ENCODE measurements around the gene C1QTNF6. TPM values are rescaled to one million over a fixed set of nuclear protein-coding genes. Genes with fewer than 3 reads are reported as not detected.

C1QTNF6 gene
- total and polyA plus RNA-seq, 2 experiments from 2014 or later: 1.7 to 2.3 TPM

DNA sequence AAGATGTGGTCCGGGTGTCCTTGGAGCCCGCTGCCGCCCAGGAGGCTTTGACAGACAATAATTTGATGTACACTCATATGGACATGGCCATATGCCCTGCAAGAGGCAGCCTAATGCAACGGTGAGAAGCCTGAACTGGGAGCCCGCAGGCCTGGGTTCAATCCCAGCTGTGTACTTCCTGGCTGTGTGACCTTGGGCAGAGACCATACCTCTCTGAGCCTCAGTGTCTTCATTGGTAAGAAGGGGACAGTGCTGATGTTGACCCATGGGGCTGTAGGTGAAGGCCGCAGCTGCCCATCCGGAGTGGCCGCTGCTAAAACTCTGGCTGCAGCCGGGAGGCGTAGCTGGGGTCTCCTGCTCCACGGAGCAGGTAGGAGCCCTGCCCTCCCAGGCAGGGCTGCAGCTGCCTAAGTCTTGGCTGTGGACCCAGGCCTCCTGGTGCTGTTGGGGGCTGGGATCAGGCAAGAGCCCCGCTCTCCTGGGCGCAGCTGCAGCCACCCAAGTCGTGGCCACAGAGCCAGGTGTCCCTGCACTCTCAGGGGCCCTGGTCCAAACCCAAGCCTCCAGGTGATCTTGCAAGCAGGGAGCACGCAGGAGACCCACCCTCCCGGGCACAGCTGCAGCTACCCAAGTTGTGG is 47.2 kb downstream of the C1QTNF6 start:
- no peaks in the 10 kb centered on the region for H4K20me1 ChIP-seq (replicated peaks; ENCODE audit: insufficient read depth)
- H3K4me3 Mint-ChIP-seq: no peak overlapping the region
- H3K27ac ChIP-seq (ENCODE audit: low read depth): no peak overlapping the region
- peaks cover 16% of the 10 kb centered on the region for H3K27me3 Mint-ChIP-seq (ENCODE audit: insufficient read depth, low read depth, poor library complexity)
- no peak overlapping the region for H2AFZ ChIP-seq
- H3K4me2 ChIP-seq: no peak overlapping the region
- H3K9me3 Mint-ChIP-seq: no peaks in the 10 kb centered on the region
- TF ChIP-seq ZNF462 (CRISPR knock-in tag; IDR thresholded peaks at IDR 0.05) (no peak), EZH2phosphoT487 (IDR thresholded peaks at IDR 0.05; ENCODE audit: unreplicated experiment) (no peak), CREB1 (CRISPR knock-in tag; IDR thresholded peaks at IDR 0.05; ENCODE audit: low read depth) (no peak), ZNF331 (CRISPR knock-in tag; IDR thresholded peaks at IDR 0.05; ENCODE audit: low read depth) (no peak), ZNF114 (CRISPR knock-in tag; IDR thresholded peaks at IDR 0.05) (no peak), JUNB (IDR thresholded peaks at IDR 0.05; ENCODE audit: unreplicated experiment) (no peak), EZH2 (IDR thresholded peaks at IDR 0.05; ENCODE audit: low read depth, unreplicated experiment) (no peak), POLR2AphosphoS5 (IDR thresholded peaks at IDR 0.05; ENCODE audit: low read depth) (no peak), NANOG (IDR thresholded peaks at IDR 0.05; ENCODE audit: borderline replicate concordance) (no peak), STAT1 (IDR thresholded peaks at IDR 0.05; ENCODE audit: unreplicated experiment) (no peak)
- TF ChIP-seq, protein P1, sequence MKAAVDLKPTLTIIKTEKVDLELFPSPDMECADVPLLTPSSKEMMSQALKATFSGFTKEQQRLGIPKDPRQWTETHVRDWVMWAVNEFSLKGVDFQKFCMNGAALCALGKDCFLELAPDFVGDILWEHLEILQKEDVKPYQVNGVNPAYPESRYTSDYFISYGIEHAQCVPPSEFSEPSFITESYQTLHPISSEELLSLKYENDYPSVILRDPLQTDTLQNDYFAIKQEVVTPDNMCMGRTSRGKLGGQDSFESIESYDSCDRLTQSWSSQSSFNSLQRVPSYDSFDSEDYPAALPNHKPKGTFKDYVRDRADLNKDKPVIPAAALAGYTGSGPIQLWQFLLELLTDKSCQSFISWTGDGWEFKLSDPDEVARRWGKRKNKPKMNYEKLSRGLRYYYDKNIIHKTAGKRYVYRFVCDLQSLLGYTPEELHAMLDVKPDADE (IDR thresholded peaks at IDR 0.05): no peak
- TF ChIP-seq, protein P2, sequence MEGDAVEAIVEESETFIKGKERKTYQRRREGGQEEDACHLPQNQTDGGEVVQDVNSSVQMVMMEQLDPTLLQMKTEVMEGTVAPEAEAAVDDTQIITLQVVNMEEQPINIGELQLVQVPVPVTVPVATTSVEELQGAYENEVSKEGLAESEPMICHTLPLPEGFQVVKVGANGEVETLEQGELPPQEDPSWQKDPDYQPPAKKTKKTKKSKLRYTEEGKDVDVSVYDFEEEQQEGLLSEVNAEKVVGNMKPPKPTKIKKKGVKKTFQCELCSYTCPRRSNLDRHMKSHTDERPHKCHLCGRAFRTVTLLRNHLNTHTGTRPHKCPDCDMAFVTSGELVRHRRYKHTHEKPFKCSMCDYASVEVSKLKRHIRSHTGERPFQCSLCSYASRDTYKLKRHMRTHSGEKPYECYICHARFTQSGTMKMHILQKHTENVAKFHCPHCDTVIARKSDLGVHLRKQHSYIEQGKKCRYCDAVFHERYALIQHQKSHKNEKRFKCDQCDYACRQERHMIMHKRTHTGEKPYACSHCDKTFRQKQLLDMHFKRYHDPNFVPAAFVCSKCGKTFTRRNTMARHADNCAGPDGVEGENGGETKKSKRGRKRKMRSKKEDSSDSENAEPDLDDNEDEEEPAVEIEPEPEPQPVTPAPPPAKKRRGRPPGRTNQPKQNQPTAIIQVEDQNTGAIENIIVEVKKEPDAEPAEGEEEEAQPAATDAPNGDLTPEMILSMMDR (conservative IDR thresholded peaks at IDR 0.05; ENCODE audit: low read depth in 2 of 2): no peak
- TF ChIP-seq, protein P3, sequence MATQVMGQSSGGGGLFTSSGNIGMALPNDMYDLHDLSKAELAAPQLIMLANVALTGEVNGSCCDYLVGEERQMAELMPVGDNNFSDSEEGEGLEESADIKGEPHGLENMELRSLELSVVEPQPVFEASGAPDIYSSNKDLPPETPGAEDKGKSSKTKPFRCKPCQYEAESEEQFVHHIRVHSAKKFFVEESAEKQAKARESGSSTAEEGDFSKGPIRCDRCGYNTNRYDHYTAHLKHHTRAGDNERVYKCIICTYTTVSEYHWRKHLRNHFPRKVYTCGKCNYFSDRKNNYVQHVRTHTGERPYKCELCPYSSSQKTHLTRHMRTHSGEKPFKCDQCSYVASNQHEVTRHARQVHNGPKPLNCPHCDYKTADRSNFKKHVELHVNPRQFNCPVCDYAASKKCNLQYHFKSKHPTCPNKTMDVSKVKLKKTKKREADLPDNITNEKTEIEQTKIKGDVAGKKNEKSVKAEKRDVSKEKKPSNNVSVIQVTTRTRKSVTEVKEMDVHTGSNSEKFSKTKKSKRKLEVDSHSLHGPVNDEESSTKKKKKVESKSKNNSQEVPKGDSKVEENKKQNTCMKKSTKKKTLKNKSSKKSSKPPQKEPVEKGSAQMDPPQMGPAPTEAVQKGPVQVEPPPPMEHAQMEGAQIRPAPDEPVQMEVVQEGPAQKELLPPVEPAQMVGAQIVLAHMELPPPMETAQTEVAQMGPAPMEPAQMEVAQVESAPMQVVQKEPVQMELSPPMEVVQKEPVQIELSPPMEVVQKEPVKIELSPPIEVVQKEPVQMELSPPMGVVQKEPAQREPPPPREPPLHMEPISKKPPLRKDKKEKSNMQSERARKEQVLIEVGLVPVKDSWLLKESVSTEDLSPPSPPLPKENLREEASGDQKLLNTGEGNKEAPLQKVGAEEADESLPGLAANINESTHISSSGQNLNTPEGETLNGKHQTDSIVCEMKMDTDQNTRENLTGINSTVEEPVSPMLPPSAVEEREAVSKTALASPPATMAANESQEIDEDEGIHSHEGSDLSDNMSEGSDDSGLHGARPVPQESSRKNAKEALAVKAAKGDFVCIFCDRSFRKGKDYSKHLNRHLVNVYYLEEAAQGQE (IDR thresholded peaks at IDR 0.05; ENCODE audit: unreplicated experiment): no peak
- H3F3A ChIP-seq (replicated peaks; ENCODE audit: low read depth): no peaks in the 10 kb centered on the region
- no peak overlapping the region for H3K27ac Mint-ChIP-seq
- H3K4me3 ChIP-seq: no peak overlapping the region
- no peak for DNase-seq (ENCODE audit: low spot score)
- H3K27me3 ChIP-seq (ENCODE audit: insufficient read depth): no peaks in the 10 kb centered on the region
- no peaks in the 10 kb centered on the region; the same call in 2 of the 3 replicates for H3K36me3 Mint-ChIP-seq (ENCODE audit: low read depth)
- no peaks in the 10 kb centered on the region for H3K79me2 ChIP-seq (replicated peaks; ENCODE audit: insufficient read depth)
- ATAC-seq: no peak
- H3K4me1 ChIP-seq (ENCODE audit: insufficient read depth): no peaks in the 10 kb centered on the region
- H3K4me1 Mint-ChIP-seq: peaks cover 5% of the 10 kb centered on the region
- no peaks in the 10 kb centered on the region for H3K9me2 ChIP-seq (ENCODE audit: insufficient read depth)
- H3K36me3 ChIP-seq (ENCODE audit: insufficient read depth): no peaks in the 10 kb centered on the region
